ENCODE measurements around the gene PASK.

PASK gene

DNA sequence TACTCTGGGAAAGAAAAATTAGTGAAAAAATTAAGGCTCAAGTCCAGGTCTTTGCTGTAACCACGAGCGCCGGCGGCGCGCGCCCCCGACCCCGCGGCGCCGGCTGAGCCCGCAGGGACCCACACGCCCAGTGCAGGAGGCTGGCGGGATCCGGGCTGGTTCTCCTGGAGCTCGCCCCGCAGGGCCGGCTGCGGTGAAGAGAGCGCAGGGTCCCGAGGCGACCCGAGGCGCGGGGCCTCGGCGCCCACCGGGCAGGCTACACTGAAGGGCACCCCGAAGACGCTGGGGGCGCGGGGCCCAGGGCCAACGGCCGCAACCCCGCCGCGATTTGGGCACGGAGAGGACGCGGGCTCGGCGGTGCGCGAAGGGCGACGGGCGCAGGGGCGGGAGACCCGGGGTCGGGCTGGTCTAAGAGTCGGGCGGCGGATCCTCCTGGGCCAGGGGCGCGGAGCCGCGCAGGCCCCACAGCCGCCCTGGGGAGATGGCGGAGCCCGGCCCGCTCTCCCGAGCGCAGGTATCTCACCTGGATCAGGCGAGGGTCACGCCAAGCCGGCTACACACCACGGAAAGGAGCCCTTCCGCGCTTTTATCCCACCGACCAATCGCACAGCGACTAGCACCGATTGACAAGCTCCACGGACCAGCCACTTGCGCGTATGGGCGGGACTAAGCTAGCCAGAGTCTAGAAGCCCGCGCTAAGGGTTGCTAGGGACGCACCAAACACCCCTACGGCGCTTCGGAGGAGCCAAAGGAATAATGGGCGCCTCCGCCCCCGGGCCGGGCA, at the start of gene PASK:
Gene PASK, minus strand, starts transcription at position 582 of the 784 bp plus-strand sequence. CDS start 6,440 bp downstream, outside the sequence.
- TF ChIP-seq NFIC (IDR thresholded peaks at IDR 0.05) = no peak
- no peak for TF ChIP-seq FOXM1 (IDR thresholded peaks at IDR 0.05; ENCODE audit: borderline replicate concordance, low read depth)
- TF ChIP-seq YY1 (IDR thresholded peaks at IDR 0.05; ENCODE audit: low read depth) = 0 out of 2 replicates have a peak, but pooled peaks have one; percentile 31
- TF ChIP-seq RAD21 (IDR thresholded peaks at IDR 0.05; ENCODE audit: low read depth) = no peak
- TF ChIP-seq TCF12 (IDR thresholded peaks at IDR 0.05; ENCODE audit: low read depth) = 0 out of 2 replicates have a peak, but pooled peaks have one; percentile 5
- TF ChIP-seq, protein P1, sequence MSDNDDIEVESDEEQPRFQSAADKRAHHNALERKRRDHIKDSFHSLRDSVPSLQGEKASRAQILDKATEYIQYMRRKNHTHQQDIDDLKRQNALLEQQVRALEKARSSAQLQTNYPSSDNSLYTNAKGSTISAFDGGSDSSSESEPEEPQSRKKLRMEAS (IDR thresholded peaks at IDR 0.05) = peak; percentile 71
- TF ChIP-seq TAF1 (IDR thresholded peaks at IDR 0.05; ENCODE audit: low read depth) = peak; percentile 54; the same call in 1 of the 2 replicates
- TF ChIP-seq EGR1 (IDR thresholded peaks at IDR 0.05) = peak; percentile 54; the same call in 1 of the 2 replicates

DNA sequence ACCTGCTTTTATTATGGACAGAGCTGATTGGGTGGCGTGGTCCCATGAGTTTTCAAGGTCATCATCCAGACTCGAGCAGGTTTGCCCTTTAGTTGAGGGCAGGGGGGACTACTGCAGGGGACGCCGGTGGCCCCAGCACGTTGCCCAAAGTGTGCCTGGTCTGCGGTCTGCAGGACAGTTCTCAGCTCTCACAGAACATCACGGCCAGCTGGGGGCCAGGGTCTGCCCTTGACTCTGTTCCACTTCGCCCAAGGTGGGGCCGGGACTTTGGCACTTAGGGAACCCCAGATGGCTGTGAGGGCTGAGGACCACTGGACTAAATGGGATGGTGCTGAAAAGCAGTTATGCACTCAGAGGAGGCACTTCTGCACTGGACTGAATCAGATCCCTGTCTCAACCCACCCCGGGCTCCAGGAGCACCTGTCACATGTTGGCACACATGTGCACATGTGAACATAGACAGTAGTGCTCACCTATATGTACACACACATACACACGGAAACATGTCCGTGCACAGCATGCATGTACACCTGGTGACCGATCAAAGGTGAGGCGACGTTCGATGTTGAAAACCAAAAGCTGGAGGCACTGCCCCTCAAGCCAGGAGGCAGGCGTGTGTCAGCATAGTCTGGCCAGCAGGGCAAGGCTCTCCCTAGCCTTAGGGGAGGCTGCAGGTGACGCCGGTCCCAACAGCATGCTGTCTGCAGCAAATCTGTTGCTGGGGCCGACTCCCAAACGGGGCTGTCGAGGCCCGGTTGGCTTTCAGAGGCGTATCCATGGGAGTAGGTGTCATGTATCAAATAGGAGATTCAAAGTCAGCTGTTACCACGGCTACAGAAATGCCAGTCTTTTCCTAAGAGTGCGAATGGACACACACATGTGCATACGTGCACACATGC, 49.4 kb upstream of the PASK start:
- TF ChIP-seq, protein P1 (IDR thresholded peaks at IDR 0.05) = 0 out of 2 replicates have a peak, but pooled peaks have one; percentile 53
- TF ChIP-seq NFIC (IDR thresholded peaks at IDR 0.05) = no peak

DNA sequence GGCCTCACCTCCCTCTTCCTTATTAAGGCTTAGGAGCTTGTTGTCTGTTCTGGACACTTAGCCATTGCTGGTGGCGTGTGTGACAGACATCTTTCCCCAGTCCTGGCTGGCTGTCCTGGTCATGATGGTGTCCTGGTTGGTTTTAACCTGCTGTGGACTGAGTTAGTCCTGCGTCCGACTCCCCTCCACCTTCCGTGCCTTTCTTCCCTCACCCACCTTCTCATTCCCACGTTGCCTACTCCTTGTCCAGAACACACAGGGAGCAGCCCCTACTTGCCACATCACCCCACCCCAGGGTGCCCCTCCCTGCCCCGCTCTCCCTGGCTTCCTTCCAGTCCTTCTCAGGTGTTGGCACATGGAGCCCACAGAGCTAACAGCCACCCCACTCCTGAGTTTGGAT, 48.7 kb upstream of the PASK start:
- TF ChIP-seq RAD21 (IDR thresholded peaks at IDR 0.05; ENCODE audit: low read depth) (no peak), TEAD4 (IDR thresholded peaks at IDR 0.05) (no peak), YY1 (IDR thresholded peaks at IDR 0.05; ENCODE audit: low read depth) (no peak), CREB1 (IDR thresholded peaks at IDR 0.05; ENCODE audit: low read depth) (no peak), CEBPB (IDR thresholded peaks at IDR 0.05) (no peak), EGR1 (IDR thresholded peaks at IDR 0.05) (no peak), FOXM1 (IDR thresholded peaks at IDR 0.05; ENCODE audit: borderline replicate concordance, low read depth) (no peak), ZBTB7A (IDR thresholded peaks at IDR 0.05; ENCODE audit: low read depth) (no peak)
- TF ChIP-seq, protein P2, sequence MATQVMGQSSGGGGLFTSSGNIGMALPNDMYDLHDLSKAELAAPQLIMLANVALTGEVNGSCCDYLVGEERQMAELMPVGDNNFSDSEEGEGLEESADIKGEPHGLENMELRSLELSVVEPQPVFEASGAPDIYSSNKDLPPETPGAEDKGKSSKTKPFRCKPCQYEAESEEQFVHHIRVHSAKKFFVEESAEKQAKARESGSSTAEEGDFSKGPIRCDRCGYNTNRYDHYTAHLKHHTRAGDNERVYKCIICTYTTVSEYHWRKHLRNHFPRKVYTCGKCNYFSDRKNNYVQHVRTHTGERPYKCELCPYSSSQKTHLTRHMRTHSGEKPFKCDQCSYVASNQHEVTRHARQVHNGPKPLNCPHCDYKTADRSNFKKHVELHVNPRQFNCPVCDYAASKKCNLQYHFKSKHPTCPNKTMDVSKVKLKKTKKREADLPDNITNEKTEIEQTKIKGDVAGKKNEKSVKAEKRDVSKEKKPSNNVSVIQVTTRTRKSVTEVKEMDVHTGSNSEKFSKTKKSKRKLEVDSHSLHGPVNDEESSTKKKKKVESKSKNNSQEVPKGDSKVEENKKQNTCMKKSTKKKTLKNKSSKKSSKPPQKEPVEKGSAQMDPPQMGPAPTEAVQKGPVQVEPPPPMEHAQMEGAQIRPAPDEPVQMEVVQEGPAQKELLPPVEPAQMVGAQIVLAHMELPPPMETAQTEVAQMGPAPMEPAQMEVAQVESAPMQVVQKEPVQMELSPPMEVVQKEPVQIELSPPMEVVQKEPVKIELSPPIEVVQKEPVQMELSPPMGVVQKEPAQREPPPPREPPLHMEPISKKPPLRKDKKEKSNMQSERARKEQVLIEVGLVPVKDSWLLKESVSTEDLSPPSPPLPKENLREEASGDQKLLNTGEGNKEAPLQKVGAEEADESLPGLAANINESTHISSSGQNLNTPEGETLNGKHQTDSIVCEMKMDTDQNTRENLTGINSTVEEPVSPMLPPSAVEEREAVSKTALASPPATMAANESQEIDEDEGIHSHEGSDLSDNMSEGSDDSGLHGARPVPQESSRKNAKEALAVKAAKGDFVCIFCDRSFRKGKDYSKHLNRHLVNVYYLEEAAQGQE (IDR thresholded peaks at IDR 0.05; ENCODE audit: low read depth) = no peak
- TF ChIP-seq, protein P3, sequence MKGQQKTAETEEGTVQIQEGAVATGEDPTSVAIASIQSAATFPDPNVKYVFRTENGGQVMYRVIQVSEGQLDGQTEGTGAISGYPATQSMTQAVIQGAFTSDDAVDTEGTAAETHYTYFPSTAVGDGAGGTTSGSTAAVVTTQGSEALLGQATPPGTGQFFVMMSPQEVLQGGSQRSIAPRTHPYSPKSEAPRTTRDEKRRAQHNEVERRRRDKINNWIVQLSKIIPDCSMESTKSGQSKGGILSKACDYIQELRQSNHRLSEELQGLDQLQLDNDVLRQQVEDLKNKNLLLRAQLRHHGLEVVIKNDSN (IDR thresholded peaks at IDR 0.05) = no peak

DNA sequence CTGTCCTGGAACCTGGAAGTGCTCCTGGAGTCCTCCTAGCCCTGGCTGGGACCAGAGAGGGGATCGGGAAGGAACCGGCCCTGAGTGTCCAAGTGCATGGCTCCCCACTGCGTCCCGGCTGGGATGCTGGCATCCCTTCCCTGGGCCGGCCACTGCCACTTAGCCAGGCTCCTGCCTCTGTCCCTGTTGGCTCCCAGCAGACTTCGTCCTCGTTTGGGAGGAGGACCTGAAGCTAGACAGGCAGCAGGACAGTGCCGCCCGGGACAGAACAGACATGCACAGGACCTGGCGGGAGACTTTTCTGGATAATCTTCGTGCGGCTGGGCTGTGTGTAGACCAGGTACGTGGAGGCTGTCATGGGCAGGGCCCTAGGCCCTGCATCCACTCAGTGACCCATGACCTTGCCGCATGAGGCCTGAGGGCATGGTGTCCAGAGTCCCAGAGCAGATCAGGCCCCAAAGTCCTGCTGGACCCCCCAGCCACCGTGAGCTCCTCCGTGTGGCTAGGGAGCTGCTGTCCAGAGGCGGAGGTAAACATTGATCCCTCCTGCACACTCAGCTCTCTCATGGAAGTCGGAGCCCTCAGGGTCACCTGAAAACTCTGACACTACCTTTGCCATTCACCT, 46.3 kb upstream of the PASK start:
- TF ChIP-seq TCF12 (IDR thresholded peaks at IDR 0.05; ENCODE audit: low read depth) = no peak

DNA sequence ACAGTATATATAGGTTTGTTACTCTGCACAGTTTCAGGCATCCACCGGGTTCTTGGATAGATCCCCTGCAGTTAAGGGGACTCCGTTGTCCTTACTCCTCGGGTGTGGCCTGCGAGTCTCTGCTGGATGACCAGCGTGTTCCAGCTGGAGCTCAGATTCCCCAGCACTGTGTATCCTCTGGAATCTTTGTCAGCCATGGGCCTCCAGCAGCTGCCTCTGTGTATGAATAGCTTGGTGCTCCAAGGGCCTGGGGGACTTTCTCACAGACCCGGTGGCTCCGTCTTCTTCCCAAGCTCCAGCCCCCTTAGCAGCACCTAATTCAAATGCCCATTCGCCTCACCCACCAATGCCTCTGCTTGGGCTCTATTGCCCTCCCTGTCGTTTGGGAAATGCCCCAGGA, 45.5 kb upstream of the PASK start:
- TF ChIP-seq RAD21 (IDR thresholded peaks at IDR 0.05; ENCODE audit: low read depth) (no peak), NFIC (IDR thresholded peaks at IDR 0.05) (no peak), TEAD4 (IDR thresholded peaks at IDR 0.05) (no peak), ZBTB7A (IDR thresholded peaks at IDR 0.05; ENCODE audit: low read depth) (no peak), TAF1 (IDR thresholded peaks at IDR 0.05; ENCODE audit: low read depth) (no peak), FOXM1 (IDR thresholded peaks at IDR 0.05; ENCODE audit: borderline replicate concordance, low read depth) (no peak), CEBPB (IDR thresholded peaks at IDR 0.05) (no peak), EP300 (IDR thresholded peaks at IDR 0.05; ENCODE audit: borderline replicate concordance) (no peak), YY1 (IDR thresholded peaks at IDR 0.05; ENCODE audit: low read depth) (no peak), TCF12 (IDR thresholded peaks at IDR 0.05; ENCODE audit: low read depth) (no peak), EGR1 (IDR thresholded peaks at IDR 0.05) (no peak), CREB1 (IDR thresholded peaks at IDR 0.05; ENCODE audit: low read depth) (no peak)
- TF ChIP-seq, protein P1 (IDR thresholded peaks at IDR 0.05) = no peak
- TF ChIP-seq, protein P3 (IDR thresholded peaks at IDR 0.05) = no peak
- TF ChIP-seq, protein P2 (IDR thresholded peaks at IDR 0.05; ENCODE audit: low read depth) = no peak
